GM18909 (cell line): ENCODE measurements around the gene NPAT.
"Not testable (repeated sequence)": the region's sequence is repeated elsewhere in the genome, so short reads cannot be mapped to it uniquely, and the experiment has no call there.

Source experiments
- ATAC-seq: cut with Tn5 transposase; IDR thresholded peaks from one replicate; pipeline ENCODE4 v1.9.1; 2021; ENCODE audit warnings: mild to moderate bottlenecking; ENCODE audit not compliant: unreplicated experiment, poor library complexity

The NPAT gene

DNA sequence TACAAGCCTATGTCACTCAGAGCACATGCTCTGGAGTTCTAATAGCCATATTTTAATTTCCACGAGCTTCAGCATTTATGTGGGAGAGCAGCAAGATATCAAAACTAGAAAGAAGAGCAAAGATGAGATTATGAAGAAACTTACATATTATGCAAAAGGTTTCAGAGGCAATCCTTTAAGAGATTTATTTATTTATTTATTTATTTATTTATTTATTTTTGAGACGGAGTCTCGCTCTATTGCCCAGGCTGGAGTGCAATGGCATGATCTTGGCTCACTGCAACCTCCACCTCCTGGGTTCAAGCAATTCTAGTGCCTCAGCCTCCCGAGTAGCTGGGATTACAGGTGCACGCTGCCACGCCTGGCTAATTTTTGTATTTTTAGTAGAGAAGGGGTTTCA, 59.6 kb downstream of the NPAT start:
- not testable (repeated sequence) for ATAC-seq

DNA sequence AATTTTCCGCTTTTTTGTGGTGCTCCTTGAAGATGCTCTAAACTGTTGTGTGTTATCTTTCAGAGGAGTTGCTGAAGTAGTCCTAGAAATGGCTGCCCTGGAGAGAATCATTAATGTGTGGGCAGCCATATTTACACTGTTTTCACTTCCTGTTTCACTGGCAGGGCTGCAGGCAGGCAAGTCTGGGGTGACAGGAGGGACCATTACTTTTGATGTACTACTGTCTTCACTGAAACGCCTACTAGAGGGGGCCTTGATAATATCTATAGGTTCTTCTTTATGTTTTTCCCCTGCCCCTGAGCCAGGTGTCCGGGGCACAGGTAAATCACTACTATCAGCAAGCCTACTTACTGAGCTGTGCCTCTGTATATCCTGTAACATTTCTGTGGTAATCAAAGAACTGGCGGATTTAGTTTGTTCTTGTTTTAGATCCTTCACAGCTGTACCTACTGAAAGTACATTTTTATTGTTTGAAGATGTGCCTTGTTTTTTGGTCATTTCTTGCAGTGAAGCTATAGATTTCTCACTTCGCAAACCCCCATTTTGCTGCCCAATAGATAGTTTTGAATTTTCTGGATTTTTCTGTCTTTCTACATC, 61.4 kb downstream of the NPAT start:
- peak; percentile 100 for ATAC-seq

DNA sequence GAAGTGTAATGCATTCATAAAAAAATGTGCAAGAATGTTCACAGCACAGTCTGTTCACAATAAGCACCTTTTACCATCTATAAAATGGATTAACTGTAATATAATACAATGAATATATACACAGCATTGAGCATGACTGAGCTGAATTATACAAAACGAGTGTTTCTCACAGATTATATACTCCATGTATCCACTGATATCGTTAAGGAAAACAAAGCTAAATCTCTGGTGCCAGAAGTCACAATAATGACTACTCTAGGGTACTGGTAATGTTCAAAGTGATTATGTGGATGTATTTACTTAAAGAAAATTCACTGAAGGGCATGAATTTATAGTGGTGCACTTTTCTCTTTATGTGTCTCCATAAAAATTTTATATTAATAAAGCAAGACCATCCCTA, 67.8 kb downstream of the NPAT start:
- no peak for ATAC-seq

DNA sequence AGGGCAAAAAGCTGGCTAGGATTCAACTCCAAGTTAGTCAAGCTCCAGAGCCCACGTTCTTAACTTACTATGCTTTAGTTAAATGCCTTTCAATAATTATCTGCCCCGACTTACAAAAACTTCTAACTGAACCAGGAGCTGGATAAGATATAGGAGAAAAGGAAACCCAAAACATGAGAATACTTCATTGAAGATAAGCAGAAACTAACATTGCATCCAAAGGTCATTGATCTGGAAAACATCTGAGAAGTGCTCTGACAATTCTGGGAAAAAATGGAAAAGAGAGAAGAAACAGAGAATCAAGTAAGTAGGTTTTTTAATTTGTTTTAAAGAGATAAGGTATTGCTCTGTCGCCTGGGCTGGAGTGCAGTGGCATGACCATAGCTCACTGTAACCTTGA, 73.9 kb downstream of the NPAT start:
- no peak for ATAC-seq

DNA sequence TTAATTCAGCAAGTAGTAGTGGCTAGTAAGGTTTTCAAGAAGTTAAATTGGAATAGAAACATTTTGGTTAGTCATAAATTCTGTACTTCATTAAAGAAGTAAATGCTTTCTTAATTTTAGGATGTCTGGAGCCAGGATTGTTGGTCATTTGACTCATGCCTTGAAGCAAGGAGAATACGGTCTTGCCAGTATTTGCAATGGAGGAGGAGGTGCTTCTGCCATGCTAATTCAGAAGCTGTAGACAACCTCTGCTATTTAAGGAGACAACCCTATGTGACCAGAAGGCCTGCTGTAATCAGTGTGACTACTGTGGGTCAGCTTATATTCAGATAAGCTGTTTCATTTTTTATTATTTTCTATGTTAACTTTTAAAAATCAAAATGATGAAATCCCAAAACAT, 75.3 kb downstream of the NPAT start:
- ATAC-seq, result no peak

DNA sequence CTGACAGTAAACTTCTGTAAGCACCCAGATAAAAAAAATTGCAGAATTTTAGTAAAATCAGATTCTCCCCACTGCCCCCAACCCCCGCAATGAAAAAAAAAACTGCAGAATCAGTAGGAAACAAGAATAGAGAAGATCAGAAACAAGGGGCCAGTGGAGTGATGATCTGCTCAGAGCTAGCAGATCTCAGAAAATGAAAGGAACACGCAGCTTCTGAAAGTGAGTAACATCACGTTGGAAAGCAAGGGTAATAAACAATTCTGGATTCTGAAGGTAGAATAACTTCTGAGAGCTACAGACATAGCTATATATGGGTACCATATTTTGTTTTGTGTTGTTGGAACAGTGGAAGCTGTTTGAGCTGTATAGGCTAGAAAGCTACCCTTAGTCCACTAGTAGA, 77.8 kb downstream of the NPAT start:
- ATAC-seq, result no peak

DNA sequence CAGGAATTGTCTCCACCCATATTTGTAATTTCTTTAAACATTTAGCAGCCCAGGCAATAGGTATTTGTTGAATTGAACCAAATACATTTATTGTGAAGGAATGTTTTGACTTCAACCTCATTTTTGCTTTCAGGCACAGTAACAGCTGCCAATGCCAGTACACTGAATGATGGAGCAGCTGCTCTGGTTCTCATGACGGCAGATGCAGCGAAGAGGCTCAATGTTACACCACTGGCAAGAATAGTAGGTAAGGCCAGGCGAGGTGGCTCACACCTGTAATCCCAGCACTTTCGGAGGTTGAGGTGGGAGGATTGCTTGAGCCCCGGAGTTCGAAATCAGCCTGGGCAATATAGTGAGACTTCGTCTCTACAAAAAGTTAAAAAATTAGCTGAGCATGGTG, 80.1 kb downstream of the NPAT start:
- ATAC-seq, result no peak

DNA sequence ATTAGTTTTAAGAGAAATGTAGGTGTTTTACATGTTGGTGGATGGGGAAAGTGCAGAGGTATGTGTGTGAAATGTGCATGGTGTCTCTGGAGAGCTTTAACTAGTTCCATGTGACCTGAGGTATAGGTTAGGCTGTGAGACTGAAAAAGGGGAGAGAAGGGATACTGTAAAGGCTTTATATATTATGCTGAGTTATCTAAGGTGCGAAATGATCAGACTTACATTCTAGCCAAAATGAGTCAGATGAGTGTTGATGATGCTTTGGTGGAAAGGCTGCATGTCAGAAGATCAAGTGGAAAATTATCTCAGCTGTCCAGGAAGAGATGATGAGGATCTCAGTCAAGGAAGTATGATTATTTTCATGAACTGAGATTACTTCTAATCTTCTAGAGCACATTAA, 85.2 kb downstream of the NPAT start:
- ATAC-seq, result no peak

DNA sequence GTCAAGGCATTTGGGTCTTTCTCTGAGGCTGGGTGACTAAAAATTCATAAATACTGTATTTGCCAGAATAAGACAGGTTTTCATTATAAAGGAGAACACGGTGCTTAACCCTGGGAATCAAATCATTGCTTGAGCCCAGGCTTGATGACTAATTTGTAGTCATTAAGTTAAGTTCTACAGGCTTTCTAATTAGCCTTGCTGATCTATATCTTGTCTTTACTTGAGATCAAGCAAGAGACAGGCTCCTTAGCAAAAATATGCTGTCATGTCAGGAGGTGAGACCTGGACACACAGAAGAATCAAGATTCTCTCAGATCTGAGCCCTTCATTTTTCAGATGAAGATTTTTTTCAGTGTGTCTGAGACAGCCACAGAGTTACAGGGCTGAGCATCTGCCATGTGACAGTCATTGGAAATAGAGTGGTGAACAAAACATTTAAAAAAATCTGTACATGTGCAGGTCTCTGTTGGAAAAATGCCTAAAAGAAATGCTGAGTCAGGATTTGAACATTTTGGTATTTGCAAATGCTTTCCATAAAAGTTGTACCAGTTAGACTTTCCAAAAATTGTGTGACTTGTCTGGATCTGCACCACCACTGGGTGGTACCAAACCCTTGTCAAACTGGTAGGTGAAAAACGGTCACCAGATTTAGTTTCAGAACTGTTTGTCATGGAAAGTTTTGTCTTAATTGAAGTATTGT, 86.4 kb downstream of the NPAT start:
- peak; percentile 70 for ATAC-seq

DNA sequence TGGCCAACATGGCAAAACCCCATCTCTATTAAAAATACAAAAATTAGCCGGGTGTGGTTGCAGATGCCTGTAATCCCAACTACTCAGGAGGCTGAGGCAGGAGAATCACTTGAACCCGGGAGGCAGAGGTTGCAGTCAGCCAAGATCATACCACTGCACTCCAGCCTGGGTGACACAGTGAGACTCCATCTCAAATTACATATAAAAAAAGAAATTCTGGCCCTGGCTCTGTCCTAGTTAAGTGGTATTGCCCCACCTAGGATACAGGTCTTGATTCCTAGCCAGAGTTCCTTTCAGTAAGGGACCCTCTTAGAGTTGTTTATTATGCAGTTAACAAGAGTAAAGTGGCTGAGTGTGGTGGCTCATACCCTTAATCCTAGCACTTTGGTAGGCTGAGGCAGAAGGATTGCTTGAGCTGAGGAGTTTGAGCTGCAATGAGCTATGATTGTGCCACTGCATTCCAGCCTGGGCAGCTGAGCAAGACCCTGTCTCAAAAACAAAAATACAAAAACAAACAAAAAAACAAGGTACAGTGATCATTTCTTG, 89.4 kb downstream of the NPAT start:
- ATAC-seq, result not testable (repeated sequence)

DNA sequence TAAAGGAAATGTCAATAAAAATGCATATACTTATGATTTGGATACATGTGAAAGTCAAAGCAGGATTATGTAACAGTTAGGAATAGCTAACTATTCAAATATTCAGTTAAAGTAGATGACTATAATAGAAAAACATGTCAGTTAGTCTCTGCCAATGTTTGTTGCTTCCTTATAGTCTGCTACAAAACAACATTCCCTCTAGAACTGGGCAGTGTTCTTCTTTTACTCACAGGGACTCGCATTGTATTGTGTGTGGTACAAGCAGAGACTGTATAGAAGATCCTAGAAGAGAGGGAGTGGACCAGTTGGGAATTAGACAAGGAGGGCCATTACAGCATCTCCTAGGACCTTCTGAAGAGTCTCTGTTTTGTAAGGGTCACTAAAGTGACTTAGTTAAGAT, 90.4 kb downstream of the NPAT start:
- ATAC-seq, result no peak

DNA sequence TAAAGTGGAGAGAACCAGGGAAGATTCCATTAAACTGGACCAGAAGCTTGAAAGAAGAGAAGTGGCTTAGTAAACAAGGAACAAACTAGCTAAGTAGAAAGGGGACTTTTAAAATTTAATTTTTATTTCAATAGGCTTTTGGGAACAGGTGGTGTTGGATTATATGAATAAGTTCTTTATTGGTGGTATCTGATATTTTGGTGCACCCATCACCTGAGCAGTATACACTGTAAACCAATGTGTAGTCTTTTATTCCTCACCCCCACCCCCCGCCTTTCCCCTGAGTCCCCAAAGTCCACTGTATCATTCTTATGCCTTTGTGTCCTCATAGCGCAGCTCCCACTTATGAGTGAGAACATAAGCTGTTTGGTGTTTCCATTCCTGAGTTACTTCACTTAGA, 93.7 kb downstream of the NPAT start:
- ATAC-seq, result no peak

DNA sequence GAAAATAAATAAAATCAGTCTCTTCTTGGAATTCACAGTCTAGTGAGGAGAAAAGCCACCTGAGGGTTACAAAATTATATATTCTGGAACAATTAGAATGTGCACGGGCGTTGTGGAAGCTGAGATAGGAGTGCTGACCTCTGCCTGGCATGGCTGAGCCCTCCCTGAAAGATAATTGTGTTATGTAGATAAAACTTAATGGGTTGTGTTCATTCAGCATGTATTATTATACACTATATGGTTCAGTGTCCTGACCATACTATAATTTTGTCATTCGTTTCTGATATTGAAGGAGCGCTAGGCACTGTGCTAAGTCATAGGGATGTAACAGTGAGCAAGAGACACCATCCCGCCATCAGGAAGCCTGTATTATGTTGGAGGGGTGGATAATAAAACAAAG, 97.3 kb downstream of the NPAT start:
- ATAC-seq, result no peak

DNA sequence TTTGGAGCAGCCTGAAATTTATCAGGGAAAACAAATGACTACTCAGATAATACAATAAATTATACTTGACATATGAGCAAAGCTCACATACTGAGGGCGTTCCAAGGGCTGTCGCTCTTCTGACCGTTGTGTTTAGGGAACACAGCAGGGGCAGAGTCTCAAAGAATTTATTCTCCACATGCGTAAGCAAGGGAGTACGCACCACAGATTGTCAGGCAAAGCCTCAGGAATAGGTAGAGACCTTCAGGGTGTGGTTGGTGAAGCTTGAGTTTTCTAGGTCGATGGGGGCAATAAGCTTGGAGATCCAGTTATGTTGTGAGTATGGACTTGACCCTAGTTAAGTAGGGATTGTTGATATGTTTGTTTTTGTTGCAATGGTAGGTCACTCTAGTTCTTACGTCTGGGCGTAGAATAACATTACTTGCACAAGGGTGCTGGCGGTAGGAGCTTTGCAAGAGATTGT, 100.2 kb downstream of the NPAT start:
- no peak for ATAC-seq

DNA sequence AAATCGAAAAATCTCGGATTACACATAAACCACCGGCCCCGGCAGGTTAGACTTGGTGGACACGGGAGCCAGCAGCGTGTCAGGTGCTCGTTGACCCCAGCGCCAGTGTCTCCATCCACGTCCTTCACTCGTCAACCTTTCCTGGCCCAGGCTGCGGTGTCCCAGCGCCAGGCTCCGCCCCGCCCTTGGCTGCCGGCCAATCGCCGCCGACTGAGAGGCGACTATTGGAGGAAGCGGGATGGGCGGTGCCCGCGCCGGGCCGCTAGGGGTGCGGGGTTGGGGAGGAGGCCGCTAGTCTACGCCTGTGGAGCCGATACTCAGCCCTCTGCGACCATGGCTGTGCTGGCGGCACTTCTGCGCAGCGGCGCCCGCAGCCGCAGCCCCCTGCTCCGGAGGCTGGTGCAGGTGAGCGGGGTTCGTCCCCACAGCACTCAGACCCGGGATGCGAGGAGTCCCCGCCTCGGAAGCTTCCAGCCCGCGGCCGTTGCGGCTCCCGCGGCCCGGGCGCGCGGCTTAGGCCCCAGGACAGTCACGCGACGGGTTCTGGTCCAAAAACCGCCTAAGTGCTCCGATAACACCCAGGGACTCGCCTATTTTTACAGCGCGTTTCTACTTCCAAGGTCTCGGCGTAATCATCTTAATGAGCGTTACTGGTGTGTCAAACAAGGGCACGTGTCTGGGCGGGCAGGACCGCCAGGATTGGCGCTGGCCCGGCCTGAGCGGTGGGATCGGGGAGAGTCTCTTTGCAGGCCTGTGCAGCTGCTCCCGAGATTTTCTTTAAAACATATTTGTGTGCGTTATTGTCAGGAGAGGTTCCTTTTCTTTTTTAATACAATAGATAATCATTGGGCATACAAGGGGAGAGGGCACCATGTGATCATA, 100.9 kb downstream of the NPAT start, which contains the start of gene ACAT1:
Gene ACAT1, plus strand, starts transcription at position 294 of the 882 bp plus-strand sequence. Its CDS starts 40 bp downstream, at position 334.
- ATAC-seq, result peak; percentile 97

DNA sequence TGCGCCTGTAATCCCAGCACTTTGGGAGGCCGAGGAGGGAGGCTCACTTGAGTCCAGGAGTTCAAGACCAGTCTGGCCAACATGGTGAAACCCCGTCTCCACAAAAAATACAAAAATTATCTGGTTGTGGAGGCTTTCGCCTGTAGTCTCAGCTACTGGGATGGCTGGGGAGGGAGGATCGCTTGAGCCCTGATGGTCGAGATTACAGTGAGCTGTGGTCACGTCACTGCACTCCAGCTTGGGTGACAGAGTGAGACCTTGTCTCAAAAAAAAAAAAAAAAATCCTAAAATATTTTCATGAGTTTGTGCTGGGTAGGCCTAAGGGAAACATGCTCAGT, 101.5 kb downstream of the NPAT start:
- ATAC-seq, result not testable (repeated sequence)

DNA sequence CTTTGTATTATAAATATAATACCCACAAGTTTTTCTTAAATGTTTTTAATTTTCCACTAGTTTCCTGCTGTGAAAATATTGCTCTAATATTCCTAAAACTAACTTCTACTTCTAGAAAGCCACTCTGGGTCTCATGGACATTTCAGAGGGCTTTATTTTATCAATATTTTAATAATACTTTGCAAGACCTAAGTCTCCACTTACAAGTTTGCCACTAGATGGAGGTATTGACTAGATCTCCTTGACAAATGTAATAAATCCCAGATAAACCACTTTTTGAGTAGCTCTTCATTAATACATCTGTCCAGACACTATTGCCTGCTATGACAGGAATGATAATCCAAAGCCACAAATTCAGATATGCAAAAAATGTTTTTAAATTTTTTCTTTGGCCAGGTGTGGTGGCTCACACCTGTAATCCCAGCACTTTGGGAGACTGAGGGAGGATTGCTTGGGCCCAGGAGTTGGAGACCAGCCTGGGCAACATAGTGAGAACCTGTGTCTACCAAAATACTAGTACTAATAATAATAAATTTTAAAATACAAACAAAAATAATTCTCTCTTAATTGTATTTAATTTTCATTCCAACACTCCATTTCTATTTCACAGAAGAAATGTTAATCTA, 104.6 kb downstream of the NPAT start:
- no peak for ATAC-seq

DNA sequence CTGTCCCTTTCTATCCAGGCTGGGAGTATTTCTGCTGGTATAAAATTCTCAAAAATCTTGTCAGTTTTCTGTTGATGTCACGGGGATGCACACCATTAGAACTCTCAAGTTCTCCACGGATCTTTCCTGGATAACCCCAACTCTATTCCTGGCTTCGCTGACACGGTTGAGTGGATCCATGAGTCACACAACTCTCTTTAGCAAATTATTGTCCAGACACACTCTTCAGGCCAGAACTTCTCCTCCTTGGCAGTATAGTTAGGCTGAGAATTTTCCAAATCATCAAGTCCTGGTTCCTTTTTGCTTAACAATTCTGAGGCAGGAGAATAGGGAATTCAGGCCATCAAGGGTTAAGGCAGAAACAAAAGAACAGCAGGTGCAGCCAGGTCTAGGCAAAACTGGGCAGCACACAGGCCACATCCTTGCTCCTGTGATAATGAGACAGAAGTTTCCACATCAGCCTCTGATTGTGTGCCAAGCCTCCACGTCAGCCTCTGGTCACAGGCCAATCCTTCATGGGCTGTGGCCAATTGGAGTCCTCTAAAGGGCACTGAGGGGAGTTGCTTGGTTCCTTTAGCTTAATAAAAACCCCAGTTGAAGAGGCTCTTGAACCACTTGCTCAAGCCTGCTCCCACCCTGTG, 106.8 kb downstream of the NPAT start:
- no peak for ATAC-seq

DNA sequence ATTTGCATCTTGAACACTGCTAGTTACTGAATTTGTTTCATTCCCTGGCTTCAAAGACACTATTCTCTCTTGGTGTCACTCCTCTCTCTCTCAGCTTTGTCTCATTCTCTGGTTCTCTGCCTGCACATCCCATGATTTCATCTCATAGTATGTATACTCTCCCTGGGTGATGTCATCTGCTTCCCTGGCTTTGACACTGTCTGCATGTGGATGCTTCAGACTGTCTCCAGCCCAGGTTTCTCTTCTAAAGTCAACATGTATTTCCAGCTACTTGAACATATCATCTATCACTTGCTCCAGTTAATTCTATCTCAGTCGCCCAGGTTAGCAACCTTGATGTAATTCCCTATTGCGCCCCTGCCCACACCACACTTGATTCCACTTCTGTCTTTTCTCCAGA, 110.4 kb downstream of the NPAT start:
- ATAC-seq, result no peak

DNA sequence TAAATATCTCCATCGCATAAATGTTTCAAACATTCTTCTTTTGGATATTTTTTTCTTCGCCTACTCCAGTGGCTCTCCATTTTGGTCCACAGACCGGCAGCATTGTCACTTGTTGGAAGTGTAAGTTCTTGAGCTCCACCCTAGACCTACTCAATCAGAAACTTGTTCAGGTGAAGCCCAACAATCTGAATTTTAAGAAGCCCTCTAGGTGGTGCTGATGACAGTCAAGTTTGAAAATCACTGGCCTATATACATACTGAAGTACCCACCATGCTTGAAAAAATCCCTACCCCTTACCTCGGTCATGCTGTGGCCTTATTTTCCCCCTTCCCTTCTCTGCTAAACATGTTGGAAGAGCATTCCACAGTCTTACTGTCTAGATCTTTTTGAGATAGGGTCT, 111.3 kb downstream of the NPAT start:
- no peak for ATAC-seq
